Measurements from ENCODE around the gene ANKRD31.
"Not testable (repeated sequence)": the region's sequence is repeated elsewhere in the genome, so short reads cannot be mapped to it uniquely, and the experiment has no call there.

The ANKRD31 gene

GRCh38 chr5:75200776-75201175 lies 35.9 kb downstream of the ANKRD31 start:
- no peak for TF ChIP-seq POLR2A (IDR thresholded peaks at IDR 0.05; ENCODE audit: low read depth, low read length)

GRCh38 chr5:75199946-75200345 lies 36.7 kb downstream of the ANKRD31 start:
- DNase-seq (ENCODE audit: insufficient read length, low spot score) = no peak
- no peak for FAIRE-seq
- no peak for TF ChIP-seq POLR2A (IDR thresholded peaks at IDR 0.05; ENCODE audit: low read depth, low read length)

More at GRCh38 chr5:75200776-75201175, 35.9 kb downstream of the ANKRD31 start:
- DNase-seq (ENCODE audit: insufficient read length, low spot score) (no peak), FAIRE-seq (no peak)

- no peak for FAIRE-seq
- no peak for TF ChIP-seq POLR2A (IDR thresholded peaks at IDR 0.05; ENCODE audit: low read depth, low read length)
- no peak for DNase-seq (ENCODE audit: insufficient read length, low spot score)
Measured at GRCh38 chr5:75199071-75199470, 37.6 kb downstream of the ANKRD31 start.

- FAIRE-seq (no peak), DNase-seq (ENCODE audit: insufficient read length, low spot score) (no peak)
- TF ChIP-seq POLR2A (IDR thresholded peaks at IDR 0.05; ENCODE audit: low read depth, low read length) = no peak
Measured at GRCh38 chr5:75197745-75198144, 38.9 kb downstream of the ANKRD31 start.

GRCh38 chr5:75192804-75193203 lies 43.9 kb downstream of the ANKRD31 start:
- no peak for DNase-seq (ENCODE audit: insufficient read length, low spot score)
- no peak for FAIRE-seq
- TF ChIP-seq POLR2A (IDR thresholded peaks at IDR 0.05; ENCODE audit: low read depth, low read length) = no peak

GRCh38 chr5:75192264-75192663 lies 44.4 kb downstream of the ANKRD31 start:
- no peak for DNase-seq (ENCODE audit: insufficient read length, low spot score)
- FAIRE-seq = no peak
- no peak for TF ChIP-seq POLR2A (IDR thresholded peaks at IDR 0.05; ENCODE audit: low read depth, low read length)

- DNase-seq (ENCODE audit: insufficient read length, low spot score) (no peak), FAIRE-seq (no peak)
- no peak for TF ChIP-seq POLR2A (IDR thresholded peaks at IDR 0.05; ENCODE audit: low read depth, low read length)
Measured at GRCh38 chr5:75190227-75190626, 46.5 kb downstream of the ANKRD31 start.

GRCh38 chr5:75189353-75189752 lies 47.3 kb downstream of the ANKRD31 start:
- FAIRE-seq = no peak
- no peak for TF ChIP-seq POLR2A (IDR thresholded peaks at IDR 0.05; ENCODE audit: low read depth, low read length)
- DNase-seq (ENCODE audit: insufficient read length, low spot score) = no peak

GRCh38 chr5:75185763-75186162 lies 50.9 kb downstream of the ANKRD31 start:
- FAIRE-seq = no peak
- TF ChIP-seq POLR2A (IDR thresholded peaks at IDR 0.05; ENCODE audit: low read depth, low read length) = no peak
- DNase-seq (ENCODE audit: insufficient read length, low spot score) = no peak

- DNase-seq (ENCODE audit: insufficient read length, low spot score); FAIRE-seq: not testable (repeated sequence)
Measured at GRCh38 chr5:75176009-75176408, 60.7 kb downstream of the ANKRD31 start.

GRCh38 chr5:75174872-75175271 lies 61.8 kb downstream of the ANKRD31 start:
- not testable (repeated sequence) for FAIRE-seq; DNase-seq (ENCODE audit: insufficient read length, low spot score)

GRCh38 chr5:75169516-75169915 lies 67.2 kb downstream of the ANKRD31 start:
- DNase-seq (ENCODE audit: insufficient read length, low spot score) (no peak), FAIRE-seq (no peak)
- TF ChIP-seq POLR2A (IDR thresholded peaks at IDR 0.05; ENCODE audit: low read depth, low read length) = no peak

GRCh38 chr5:75168026-75168735 lies 68.5 kb downstream of the ANKRD31 start:
- no peak for FAIRE-seq
- no peak for TF ChIP-seq POLR2A (IDR thresholded peaks at IDR 0.05; ENCODE audit: low read depth, low read length)

GRCh38 chr5:75167345-75167744 lies 69.3 kb downstream of the ANKRD31 start:
- TF ChIP-seq POLR2A (IDR thresholded peaks at IDR 0.05; ENCODE audit: low read depth, low read length) = no peak
- FAIRE-seq (no peak), DNase-seq (ENCODE audit: insufficient read length, low spot score) (peak; percentile 7)

More at GRCh38 chr5:75168026-75168735, 68.5 kb downstream of the ANKRD31 start:
- no peak for DNase-seq (ENCODE audit: insufficient read length, low spot score)

- not testable (repeated sequence) for DNase-seq (ENCODE audit: insufficient read length, low spot score); FAIRE-seq
Measured at GRCh38 chr5:75161508-75161907, 75.2 kb downstream of the ANKRD31 start.

- TF ChIP-seq POLR2A (IDR thresholded peaks at IDR 0.05; ENCODE audit: low read depth, low read length) = no peak
- no peak for FAIRE-seq
- no peak for DNase-seq (ENCODE audit: insufficient read length, low spot score)
Measured at GRCh38 chr5:75156585-75156984, 80.1 kb downstream of the ANKRD31 start.
